AG04450 (cell line): ENCODE data around the gene HES2. TPM values are rescaled to one million over a fixed set of nuclear protein-coding genes. Genes with fewer than 3 reads are reported as not detected.

ENCODE experiments used
- CTCF ChIA-PET: fragments of 300-600, 350-600 bp; formaldehyde crosslinking; extraction: SDS; loops from one replicate; lab custom pipeline; 2022; ENCODE audit warnings: antibody characterized with exemption, inconsistent platforms; lab: Charles Lee
- POLR2A ChIA-PET: fragments of 350-600 bp; formaldehyde crosslinking; extraction: SDS; loops from one replicate; lab custom pipeline; 2021; ENCODE audit warnings: antibody characterized with exemption, inconsistent platforms; lab: Yijun Ruan, JAX
- DNase-seq: peaks from one replicate; pipeline ENCODE4 v3.0.0-alpha.2; 2011; ENCODE audit warnings: low read depth, low spot score
- H3K27ac ChIP-seq: one replicate; pipeline ENCODE4 v1.5.1; 2012; ENCODE audit warnings: low read depth, low read length, control low read depth
- H3K27me3 ChIP-seq: one replicate; pipeline ENCODE4 v1.6.0; 2012; ENCODE audit warnings: low read length; ENCODE audit not compliant: control insufficient read depth, insufficient read depth
- H3K4me3 ChIP-seq: 2 replicates; pipeline ENCODE4 v1.5.1; 2011; ENCODE audit warnings: mild to moderate bottlenecking, low read depth, low read length, control low read depth
- H3K9me3 ChIP-seq: 2 replicates; pipeline ENCODE4 v1.5.1; 2012; ENCODE audit warnings: low read length; ENCODE audit not compliant: control insufficient read depth, insufficient read depth
- CTCF ChIP-seq: IDR thresholded peaks from 2 replicates; pipeline ENCODE4 v1.5.1; 2011; ENCODE audit warnings: low read depth, low read length, control low read depth, inconsistent platforms
- polyA plus RNA-seq: library from polyadenylated mRNA; depleted of rRNA; stranded (reverse); fragments of >200 nt; gene quantifications from 2 replicates; pipeline ENCODE4 v1.2.3, GENCODE V29; 2011

The HES2 gene
- polyA plus RNA-seq, 1 experiment, result not detected

GRCh38 chr1:6463120-6463412 is 43.3 kb upstream of the HES2 start:
- Histone ChIP-seq H3K4me3 (no peak overlapping the region), H3K27ac (no peak overlapping the region), H3K27me3 (peaks cover 11% of the 10 kb centered on the region), H3K9me3 (peaks cover 10% of the 10 kb centered on the region; the same call in 1 of the 2 replicates)
- TF ChIP-seq CTCF, result no peak
- ChIA-PET CTCF (interaction anchor here (1.0 to 1.2 kb wide), 3 partner anchors 12 to 184 kb away, joined by 3 to 4 read pairs (median 3); no protein-coding TSS in a partner anchor), POLR2A (no interaction called here)
- no peak for DNase-seq

GRCh38 chr1:6462412-6463119 is 42.8 kb upstream of the HES2 start:
- POLR2A ChIA-PET, result no interaction called here

GRCh38 chr1:6461538-6462411 is 42.1 kb upstream of the HES2 start:
- Histone ChIP-seq H3K27me3 (peaks cover 14% of the 10 kb centered on the region), H3K27ac (no peak overlapping the region), H3K9me3 (peaks cover 10% of the 10 kb centered on the region; the same call in 1 of the 2 replicates), H3K4me3 (no peak overlapping the region)
- ChIA-PET CTCF (interaction anchor here (1.0 to 1.2 kb wide), 3 partner anchors 13 to 185 kb away, joined by 3 to 4 read pairs (median 3); no protein-coding TSS in a partner anchor), POLR2A (no interaction called here)
- no peak for DNase-seq
- TF ChIP-seq CTCF, result no peak

More at GRCh38 chr1:6462412-6463119, 42.8 kb upstream of the HES2 start:
- peaks cover 11% of the 10 kb centered on the region for H3K27me3 ChIP-seq
- no peak for DNase-seq
- peaks cover 10% of the 10 kb centered on the region; the same call in 1 of the 2 replicates for H3K9me3 ChIP-seq
- H3K4me3 ChIP-seq, result no peak overlapping the region
- no peak overlapping the region for H3K27ac ChIP-seq
- no peak for TF ChIP-seq CTCF
- CTCF ChIA-PET, result interaction anchor here (1.0 to 1.2 kb wide), 3 partner anchors 12 to 184 kb away, joined by 3 to 4 read pairs (median 3); no protein-coding TSS in a partner anchor

GRCh38 chr1:6461051-6461530 is 41.4 kb upstream of the HES2 start:
- Histone ChIP-seq H3K9me3 (peaks cover 10% of the 10 kb centered on the region; the same call in 1 of the 2 replicates), H3K27ac (no peak overlapping the region), H3K4me3 (no peak overlapping the region), H3K27me3 (peaks cover 21% of the 10 kb centered on the region)
- no peak for DNase-seq
- CTCF ChIA-PET, result interaction anchor here (1.7 to 2.0 kb wide), 2 partner anchors 24 to 25 kb away, joined by 4 to 5 read pairs; no protein-coding TSS in a partner anchor
- no peak for TF ChIP-seq CTCF
- POLR2A ChIA-PET, result no interaction called here
